ENCODE measurements around the gene OR51E2.

Gene OR51E2

GRCh38 chr11:4664183-4664582, 33.5 kb downstream of the OR51E2 start:
- Histone ChIP-seq H3K4me1 (ENCODE audit: insufficient read depth, low read length, poor library complexity, severe bottlenecking) (no peaks in the 10 kb centered on the region), H3K9ac (ENCODE audit: low read depth, low read length, poor library complexity, severe bottlenecking) (no peak overlapping the region), H3K4me3 (ENCODE audit: low read length, poor library complexity, severe bottlenecking) (no peak overlapping the region), H3K27me3 (ENCODE audit: insufficient read depth, low read length, poor library complexity, severe bottlenecking) (no peaks in the 10 kb centered on the region), H3F3A (ENCODE audit: low read depth) (no peaks in the 10 kb centered on the region), H3K9me2 (replicated peaks; ENCODE audit: low read depth, low read length) (no peaks in the 10 kb centered on the region), H3K4me2 (ENCODE audit: low read depth, low read length, poor library complexity, severe bottlenecking) (no peak overlapping the region), H2AFZ (ENCODE audit: low read length) (no peak overlapping the region), H3K36me3 (ENCODE audit: insufficient read depth, low read length) (no peaks in the 10 kb centered on the region), H3K9me3 (ENCODE audit: insufficient read depth, low read depth, low read length) (no peaks in the 10 kb centered on the region), H3K79me2 (ENCODE audit: insufficient read depth, low read length) (no peaks in the 10 kb centered on the region), H4K20me1 (ENCODE audit: insufficient read depth, low read length, poor library complexity, severe bottlenecking) (no peaks in the 10 kb centered on the region)
- no peak for TF ChIP-seq EZH2phosphoT487 (IDR thresholded peaks at IDR 0.05; ENCODE audit: borderline replicate concordance)
- no peak for TF ChIP-seq CTCF (conservative IDR thresholded peaks at IDR 0.05; ENCODE audit: low read length)

GRCh38 chr11:4662876-4663275, 34.8 kb downstream of the OR51E2 start:
- TF ChIP-seq EZH2phosphoT487 (IDR thresholded peaks at IDR 0.05; ENCODE audit: borderline replicate concordance) (no peak), CTCF (conservative IDR thresholded peaks at IDR 0.05; ENCODE audit: low read length) (no peak)
- H3K36me3 ChIP-seq (ENCODE audit: insufficient read depth, low read length): no peaks in the 10 kb centered on the region
- H3K4me1 ChIP-seq (ENCODE audit: insufficient read depth, low read length, poor library complexity, severe bottlenecking): no peaks in the 10 kb centered on the region
- no peaks in the 10 kb centered on the region for H3K9me2 ChIP-seq (replicated peaks; ENCODE audit: low read depth, low read length)
- H3K9ac ChIP-seq (ENCODE audit: low read depth, low read length, poor library complexity, severe bottlenecking): no peak overlapping the region
- H3K4me3 ChIP-seq (ENCODE audit: low read length, poor library complexity, severe bottlenecking): no peak overlapping the region
- H4K20me1 ChIP-seq (ENCODE audit: insufficient read depth, low read length, poor library complexity, severe bottlenecking): no peaks in the 10 kb centered on the region
- H2AFZ ChIP-seq (ENCODE audit: low read length): no peak overlapping the region
- no peaks in the 10 kb centered on the region for H3K79me2 ChIP-seq (ENCODE audit: insufficient read depth, low read length)
- H3F3A ChIP-seq (ENCODE audit: low read depth): no peaks in the 10 kb centered on the region
- H3K9me3 ChIP-seq (ENCODE audit: insufficient read depth, low read depth, low read length): no peaks in the 10 kb centered on the region
- H3K4me2 ChIP-seq (ENCODE audit: low read depth, low read length, poor library complexity, severe bottlenecking): peak overlapping the region; percentile 28
- no peaks in the 10 kb centered on the region for H3K27me3 ChIP-seq (ENCODE audit: insufficient read depth, low read length, poor library complexity, severe bottlenecking)

GRCh38 chr11:4658629-4659445, 38.8 kb downstream of the OR51E2 start:
- Histone ChIP-seq H3K36me3 (ENCODE audit: insufficient read depth, low read length) (no peaks in the 10 kb centered on the region), H3K9me2 (replicated peaks; ENCODE audit: low read depth, low read length) (no peaks in the 10 kb centered on the region), H3F3A (ENCODE audit: low read depth) (no peaks in the 10 kb centered on the region), H3K4me1 (ENCODE audit: insufficient read depth, low read length, poor library complexity, severe bottlenecking) (no peaks in the 10 kb centered on the region), H4K20me1 (ENCODE audit: insufficient read depth, low read length, poor library complexity, severe bottlenecking) (no peaks in the 10 kb centered on the region), H3K79me2 (ENCODE audit: insufficient read depth, low read length) (no peaks in the 10 kb centered on the region), H2AFZ (ENCODE audit: low read length) (no peak overlapping the region), H3K9ac (ENCODE audit: low read depth, low read length, poor library complexity, severe bottlenecking) (no peak overlapping the region), H3K9me3 (ENCODE audit: insufficient read depth, low read depth, low read length) (no peaks in the 10 kb centered on the region), H3K27me3 (ENCODE audit: insufficient read depth, low read length, poor library complexity, severe bottlenecking) (no peaks in the 10 kb centered on the region), H3K4me2 (ENCODE audit: low read depth, low read length, poor library complexity, severe bottlenecking) (no peak overlapping the region), H3K4me3 (ENCODE audit: low read length, poor library complexity, severe bottlenecking) (no peak overlapping the region)
- TF ChIP-seq EZH2phosphoT487 (IDR thresholded peaks at IDR 0.05; ENCODE audit: borderline replicate concordance): no peak
- no peak for TF ChIP-seq CTCF (conservative IDR thresholded peaks at IDR 0.05; ENCODE audit: low read length)

Measured in Loucy (cell line).